ENCODE measurements around the gene MAGI2.
"Not testable (repeated sequence)": the region's sequence is repeated elsewhere in the genome, so short reads cannot be mapped to it uniquely, and the experiment has no call there.

Gene MAGI2

DNA sequence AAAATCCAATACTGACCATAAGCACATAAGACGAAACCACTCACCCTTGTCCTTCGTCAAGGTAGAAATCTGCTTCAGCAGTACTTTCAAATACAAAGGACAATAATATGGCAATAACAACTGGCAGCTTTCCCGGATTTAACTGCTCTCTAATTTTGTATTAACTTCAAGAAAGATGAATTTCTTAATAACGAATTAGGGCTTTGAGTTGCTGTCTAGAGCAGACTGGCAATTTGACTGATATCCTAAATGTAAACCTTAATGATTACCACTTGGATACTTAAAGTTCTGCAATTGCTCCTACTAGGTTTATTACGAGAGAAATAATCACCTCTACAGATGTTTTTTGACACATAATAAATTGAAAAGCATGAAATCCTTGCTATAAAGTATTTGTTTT is 418.7 kb downstream of the MAGI2 start:
- TF ChIP-seq, protein P1, sequence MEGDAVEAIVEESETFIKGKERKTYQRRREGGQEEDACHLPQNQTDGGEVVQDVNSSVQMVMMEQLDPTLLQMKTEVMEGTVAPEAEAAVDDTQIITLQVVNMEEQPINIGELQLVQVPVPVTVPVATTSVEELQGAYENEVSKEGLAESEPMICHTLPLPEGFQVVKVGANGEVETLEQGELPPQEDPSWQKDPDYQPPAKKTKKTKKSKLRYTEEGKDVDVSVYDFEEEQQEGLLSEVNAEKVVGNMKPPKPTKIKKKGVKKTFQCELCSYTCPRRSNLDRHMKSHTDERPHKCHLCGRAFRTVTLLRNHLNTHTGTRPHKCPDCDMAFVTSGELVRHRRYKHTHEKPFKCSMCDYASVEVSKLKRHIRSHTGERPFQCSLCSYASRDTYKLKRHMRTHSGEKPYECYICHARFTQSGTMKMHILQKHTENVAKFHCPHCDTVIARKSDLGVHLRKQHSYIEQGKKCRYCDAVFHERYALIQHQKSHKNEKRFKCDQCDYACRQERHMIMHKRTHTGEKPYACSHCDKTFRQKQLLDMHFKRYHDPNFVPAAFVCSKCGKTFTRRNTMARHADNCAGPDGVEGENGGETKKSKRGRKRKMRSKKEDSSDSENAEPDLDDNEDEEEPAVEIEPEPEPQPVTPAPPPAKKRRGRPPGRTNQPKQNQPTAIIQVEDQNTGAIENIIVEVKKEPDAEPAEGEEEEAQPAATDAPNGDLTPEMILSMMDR (IDR thresholded peaks at IDR 0.05; ENCODE audit: low read depth, low read length), result no peak
- H3K4me3 ChIP-seq (ENCODE audit: low read depth, low read length), result no peak overlapping the region

- not testable (repeated sequence) for H3K4me3 ChIP-seq (ENCODE audit: low read depth, low read length)
Measured at GRCh38 chr7:79019711-79020110, 433.8 kb downstream of the MAGI2 start.

DNA sequence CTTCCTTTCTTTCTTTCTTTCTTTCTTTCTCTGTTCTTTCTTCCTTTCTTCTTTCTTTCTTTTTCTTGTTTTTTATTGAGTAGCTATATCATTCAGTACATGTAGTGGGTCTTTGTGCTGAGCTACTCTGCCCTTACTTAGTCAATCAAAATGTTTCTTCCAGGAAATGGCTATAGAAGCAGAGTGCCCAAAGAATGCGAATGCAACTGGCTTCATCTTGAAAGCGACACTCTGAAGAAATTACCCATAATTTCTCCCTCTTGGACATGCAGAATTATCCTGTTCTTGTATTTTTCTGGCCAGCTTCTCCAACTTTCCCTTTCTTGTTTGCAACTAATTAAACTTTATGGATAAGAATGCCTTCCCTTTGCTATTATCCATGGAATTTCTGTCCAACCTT is 441.5 kb downstream of the MAGI2 start:
- TF ChIP-seq, protein P1 (IDR thresholded peaks at IDR 0.05; ENCODE audit: low read depth, low read length), result no peak
- H3K4me3 ChIP-seq (ENCODE audit: low read depth, low read length), result no peak overlapping the region

GRCh38 chr7:79009647-79010046 is 443.8 kb downstream of the MAGI2 start:
- TF ChIP-seq, protein P1 (IDR thresholded peaks at IDR 0.05; ENCODE audit: low read depth, low read length), result no peak
- no peak overlapping the region for H3K4me3 ChIP-seq (ENCODE audit: low read depth, low read length)

DNA sequence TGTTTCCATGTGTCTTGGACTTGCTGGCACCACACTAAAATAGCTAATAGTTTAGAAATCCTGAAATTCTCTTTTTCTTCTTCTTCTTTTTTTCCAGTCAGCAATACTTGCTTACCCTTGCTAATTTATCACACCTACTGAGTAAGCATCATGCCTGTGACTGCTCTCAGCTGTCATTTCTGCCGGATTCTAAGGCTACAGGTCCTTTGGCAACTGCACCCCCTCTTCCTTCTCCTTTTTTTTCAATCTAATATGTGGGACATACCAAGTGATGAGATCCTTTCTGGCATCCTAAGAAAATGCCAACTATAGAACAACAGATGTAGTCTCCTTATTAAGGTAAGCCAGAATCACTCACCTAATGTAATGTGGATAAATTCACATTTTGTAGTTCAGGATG is 444.7 kb downstream of the MAGI2 start:
- TF ChIP-seq, protein P1 (IDR thresholded peaks at IDR 0.05; ENCODE audit: low read depth, low read length), result no peak

DNA sequence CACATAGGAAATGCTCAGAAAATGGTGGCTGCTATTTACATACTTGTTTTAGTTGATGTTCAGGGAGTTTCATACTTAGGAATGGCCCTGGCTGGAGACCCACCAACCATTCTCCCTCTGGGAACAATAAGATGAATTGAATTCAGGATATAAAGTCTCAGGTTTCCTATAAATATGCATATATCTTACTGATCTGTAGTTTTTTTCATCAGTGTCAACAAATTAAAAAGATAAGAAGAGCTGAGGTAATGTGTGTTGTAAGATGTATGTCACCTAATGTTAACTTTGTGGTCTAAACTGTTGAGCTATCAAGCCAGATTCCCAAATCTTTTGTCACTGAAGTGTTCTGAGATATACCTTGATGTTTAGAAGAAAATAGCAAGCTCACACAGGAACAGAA is 457.5 kb downstream of the MAGI2 start:
- no peak overlapping the region for H3K4me3 ChIP-seq (ENCODE audit: low read depth, low read length)
- TF ChIP-seq, protein P1 (IDR thresholded peaks at IDR 0.05; ENCODE audit: low read depth, low read length), result no peak

More for the DNA sequence above, 444.7 kb downstream of the MAGI2 start:
- no peak overlapping the region for H3K4me3 ChIP-seq (ENCODE audit: low read depth, low read length)

- TF ChIP-seq, protein P1 (IDR thresholded peaks at IDR 0.05; ENCODE audit: low read depth, low read length), result no peak
- no peak overlapping the region for H3K4me3 ChIP-seq (ENCODE audit: low read depth, low read length)
Measured at GRCh38 chr7:78993341-78993740, 460.1 kb downstream of the MAGI2 start.

DNA sequence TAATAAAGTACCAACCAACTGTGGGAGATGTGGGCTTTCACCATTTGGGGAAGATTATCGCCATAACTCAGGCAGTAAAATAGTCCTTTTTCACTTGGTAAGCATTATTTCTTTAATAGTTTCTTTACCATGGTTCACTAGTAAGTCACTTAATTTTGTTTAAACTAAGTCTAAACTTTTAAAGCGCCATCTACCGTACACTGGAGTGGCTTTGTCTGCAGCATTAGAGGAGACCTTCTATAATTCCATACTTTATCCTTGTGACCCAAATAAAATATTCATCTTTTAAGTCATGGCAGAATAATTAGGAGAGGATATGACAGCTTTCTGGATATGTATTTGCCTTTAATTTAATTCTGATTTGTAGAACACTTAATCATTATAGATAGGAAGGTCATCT is 468.0 kb downstream of the MAGI2 start:
- TF ChIP-seq, protein P1 (IDR thresholded peaks at IDR 0.05; ENCODE audit: low read depth, low read length), result no peak
- H3K4me3 ChIP-seq (ENCODE audit: low read depth, low read length), result no peak overlapping the region
